GM12878 (cell line): Measurements from ENCODE around the gene GGA2. TPM values are rescaled to one million over a fixed set of nuclear protein-coding genes. Genes with fewer than 3 reads are reported as not detected.
"Not testable (repeated sequence)": the region's sequence is repeated elsewhere in the genome, so short reads cannot be mapped to it uniquely, and the experiment has no call there.

ENCODE experiments used
- ATAC-seq: fragments of 200-7000 bp; cut with Tn5 transposase; 3 replicates; pipeline ENCODE4 v1.9.1; 2020; ENCODE audit warnings: mild to moderate bottlenecking, moderate library complexity
- BruUV-seq: library from RNA; stranded (reverse); fragments of 400-500 nt; replicated peaks from 2 replicates; lab custom pipeline; 2021; lab: Mats Ljungman, UMichigan
- CTCF ChIA-PET: fragments of 300-600 bp; sonication (Branson Sonifier 250); formaldehyde crosslinking; extraction: SDS; loops from one replicate; lab custom pipeline; 2021; ENCODE audit warnings: inconsistent platforms; lab: Yijun Ruan, JAX
- POLR2A ChIA-PET: fragments of 350-600 bp; formaldehyde crosslinking; extraction: SDS; loops from one replicate; lab custom pipeline; 2021; ENCODE audit warnings: inconsistent platforms; lab: Charles Lee
- RAD21 ChIA-PET: fragments of 300-600 bp; sonication (Branson Sonifier 250); formaldehyde crosslinking; loops from one replicate; lab custom pipeline; 2023; ENCODE audit warnings: antibody characterized with exemption; ENCODE audit not compliant: unreplicated experiment; lab: Charles Lee
- SMC1A ChIA-PET: fragments of 300-600 bp; sonication (Branson Sonifier 250); formaldehyde crosslinking; loops from one replicate; lab custom pipeline; 2023; ENCODE audit not compliant: unreplicated experiment, uncharacterized antibody; lab: Charles Lee
- DNase-seq: peaks from one replicate; pipeline ENCODE4 v3.0.0-alpha.2; 2011; ENCODE audit warnings: low read depth, low spot score
- FAIRE-seq: peaks from 3 replicates; lab custom pipeline; 2011; peaks lifted over from hg19 to GRCh38; lab: Jason Lieb, UNC
- H2AFZ ChIP-seq: 2 replicates; pipeline ENCODE4 v1.6.0; 2011; ENCODE audit warnings: low read depth, low read length, control low read depth; ENCODE audit not compliant: control insufficient read depth
- H3K27ac ChIP-seq: 2 replicates; pipeline ENCODE4 v1.5.1; 2011; ENCODE audit warnings: control low read depth; ENCODE audit not compliant: control insufficient read depth, insufficient read depth
- H3K27me3 ChIP-seq, 2 experiments: replicated peaks in 1 of 2; 2 replicates each; pipeline versions ENCODE4 v1.6.0 to v1.6.1; 2011; ENCODE audit warnings: low read length in 1 of 2; ENCODE audit not compliant: control insufficient read depth in 2 of 2, insufficient read depth in 2 of 2
- H3K36me3 ChIP-seq, 2 experiments: 2 replicates each; pipeline ENCODE4 v1.5.1; 2011; ENCODE audit warnings: low read length in 1 of 2; ENCODE audit not compliant: control insufficient read depth in 2 of 2, insufficient read depth in 2 of 2
- H3K4me1 ChIP-seq: 2 replicates; pipeline ENCODE4 v1.6.1; 2011; ENCODE audit warnings: mild to moderate bottlenecking, low read length, moderate library complexity, mixed read lengths; ENCODE audit not compliant: control insufficient read depth, insufficient read depth
- H3K4me2 ChIP-seq: 2 replicates; pipeline ENCODE4 v1.6.0; 2011; ENCODE audit warnings: control low read depth; ENCODE audit not compliant: control insufficient read depth, insufficient read depth
- H3K4me3 ChIP-seq: fragments of 200-600 bp; sonication (generic); 2 replicates; pipeline ENCODE4 v1.5.1; 2016
- H3K79me2 ChIP-seq: 2 replicates; pipeline ENCODE4 v1.6.0; 2011; ENCODE audit warnings: low read length; ENCODE audit not compliant: control insufficient read depth, insufficient read depth
- H3K9ac ChIP-seq: 2 replicates; pipeline ENCODE4 v1.8.0; 2011; ENCODE audit warnings: low read length, control low read depth, mixed read lengths; ENCODE audit not compliant: control insufficient read depth, insufficient read depth
- H3K9me3 ChIP-seq: replicated peaks from 3 replicates; pipeline ENCODE4 v1.5.1; 2011; ENCODE audit warnings: mild to moderate bottlenecking, low read length; ENCODE audit not compliant: control insufficient read depth, insufficient read depth
- H4K20me1 ChIP-seq: 2 replicates; pipeline ENCODE4 v1.6.0; 2011; ENCODE audit not compliant: control insufficient read depth, insufficient read depth
- CHD1 ChIP-seq: IDR thresholded peaks from 2 replicates; pipeline ENCODE4 v1.6.1; 2012; ENCODE audit warnings: low read depth, low read length, improper control_type of control experiment
- CUX1 ChIP-seq: IDR thresholded peaks from 2 replicates; pipeline ENCODE4 v1.6.1; 2012; ENCODE audit warnings: improper control_type of control experiment, low read depth, low read length; ENCODE audit not compliant: insufficient replicate concordance
- SUPT20H ChIP-seq: IDR thresholded peaks from 2 replicates; pipeline ENCODE4 v1.6.1; 2011; ENCODE audit warnings: low read depth, mild to moderate bottlenecking, low read length, moderate library complexity, borderline replicate concordance; ENCODE audit not compliant: control insufficient read depth
- TARDBP ChIP-seq: IDR thresholded peaks from 2 replicates; pipeline ENCODE4 v1.6.1; 2016; ENCODE audit warnings: borderline replicate concordance
- ZBED1 ChIP-seq: IDR thresholded peaks from 2 replicates; pipeline ENCODE4 v1.6.1; 2016; ENCODE audit warnings: borderline replicate concordance
- ZZZ3 ChIP-seq: IDR thresholded peaks from 2 replicates; pipeline ENCODE4 v1.6.1; 2011; ENCODE audit warnings: low read depth; ENCODE audit not compliant: control insufficient read depth, insufficient read length
- WGBS: methylation state at CpG from one replicate; pipeline ENCODE4 v1.1.6; 2016; ENCODE audit warnings: low lambda C conversion rate; ENCODE audit not compliant: insufficient replicate concordance, insufficient coverage; ENCODE audit errors: missing lambda C conversion rate; 5-methylcytosine and 5-hydroxymethylcytosine counted together
- in situ Hi-C: fragments of 300-500 bp; cut with MboI; formaldehyde crosslinking; loops from 9 replicates; pipeline ENCODE4 v1.14.3; 2018; ENCODE audit warnings: mixed read lengths
- intact Hi-C: fragments of 100-400 bp; cut with micrococcal nuclease; formaldehyde crosslinking; loops from one replicate; pipeline ENCODE4 v1.14.2; 2022; ENCODE audit not compliant: unreplicated experiment
- polyA plus RNA-seq, 11 experiments: library from polyadenylated mRNA; depleted of rRNA in 4 of 11; unstranded in 6 of 11; stranded (reverse) in 5 of 11; fragments of >200 nt; fragmentation: Nextera tagmentation in 4 of 11; fragmentation: Illumina TruSeq in 1 of 11; extraction: Ambion mirVana in 4 of 11; extraction: Trizol in 1 of 11; gene quantifications; 1 replicate in 1 of 11; 2 replicates in 10 of 11; pipeline versions ENCODE4 v1.2.1 to v1.2.3, GENCODE V29; 2011 to 2016; ENCODE audit warnings: inconsistent platforms in 2 of 11, missing spikeins in 2 of 11, low read depth in 1 of 11
- total RNA-seq, 4 experiments: library from RNA; depleted of rRNA in 3 of 4; stranded (reverse); fragments of >200 nt in 3 of 4; fragmentation: Illumina TruSeq in 1 of 4; extraction: Trizol in 1 of 4; gene quantifications; 2 replicates each; pipeline versions ENCODE4 v1.2.1 to v1.2.3, GENCODE V29; 2013 to 2021
- TF ChIP-seq, protein P1 (sequence below): IDR thresholded peaks from 2 replicates; pipeline ENCODE4 v1.6.1; 2011; ENCODE audit warnings: low read depth, mild to moderate bottlenecking, low read length, moderate library complexity, borderline replicate concordance; ENCODE audit errors: extremely low read depth

Gene GGA2
- total and polyA plus RNA-seq, 10 of the 15 experiments (the other 5 are each of a cell fraction or from before 2014, with no cell fraction given): 14.1 to 153 (median 86.6) TPM

DNA sequence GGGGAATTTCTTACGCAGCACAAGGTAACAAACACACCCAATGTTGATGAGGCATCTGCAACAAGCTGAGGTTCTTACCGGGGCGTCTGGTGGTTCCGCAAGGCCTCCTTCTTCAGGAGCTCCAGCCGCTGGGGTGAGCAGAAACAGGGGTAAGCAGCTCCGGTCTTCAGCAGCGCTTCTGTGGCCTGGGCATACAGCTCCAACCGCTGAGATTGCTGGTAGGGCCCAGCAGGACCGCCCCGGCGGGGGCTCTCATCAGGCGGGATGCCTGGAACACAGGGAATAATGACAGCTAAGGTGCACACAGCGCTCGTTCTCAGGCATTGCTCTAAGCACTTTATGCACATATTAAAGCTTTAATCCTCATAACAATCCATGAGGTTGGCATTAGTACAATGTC lies 34.1 kb upstream of the GGA2 start (continued):
- TF ChIP-seq ZBED1 (no peak), SUPT20H (no peak)

DNA sequence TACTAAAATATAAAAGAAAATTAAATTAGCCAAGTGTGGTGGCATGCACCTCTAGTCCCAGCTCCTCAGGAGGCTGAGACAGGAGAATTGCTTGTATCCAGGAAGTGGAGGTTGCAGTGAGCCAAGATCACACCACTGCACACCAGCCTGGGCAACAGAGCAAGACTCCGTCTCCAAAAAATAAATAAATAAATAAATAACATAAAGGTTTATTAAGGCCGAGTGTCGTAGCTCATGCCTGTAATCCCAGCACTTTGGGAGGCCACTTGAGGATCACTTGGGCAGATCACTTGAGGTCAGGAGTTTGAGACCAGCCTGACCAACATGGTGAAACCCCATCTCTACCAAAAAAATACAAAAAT lies 30.5 kb upstream of the GGA2 start:
- H4K20me1 ChIP-seq, H3K9me3 ChIP-seq, H3K27me3 ChIP-seq, ATAC-seq, DNase-seq, H3K9ac ChIP-seq, RAD21 ChIA-PET, H3K79me2 ChIP-seq, FAIRE-seq, H3K27ac ChIP-seq, H3K4me3 ChIP-seq, intact Hi-C loops, H3K4me2 ChIP-seq, BruUV-seq, in situ Hi-C loops, H2AFZ ChIP-seq, H3K4me1 ChIP-seq: not testable (repeated sequence)
- ChIA-PET SMC1A (interaction anchor here (1.5 kb wide), 1 partner anchor 34 kb away, joined by 4 read pairs; no protein-coding TSS in a partner anchor), CTCF (interaction anchor here (1.2 kb wide), 1 partner anchor 18 kb away, joined by 3 read pairs; no protein-coding TSS in a partner anchor), POLR2A (interaction anchor here (0.7 kb wide), 1 partner anchor 17 kb away, joined by 3 read pairs; no protein-coding TSS in a partner anchor)
- WGBS: 96% methylated on average over 3 of the region's 3 CpGs
- H3K36me3 ChIP-seq: peaks cover 8 to 31% of the 10 kb centered on the region in 2 experiments

DNA sequence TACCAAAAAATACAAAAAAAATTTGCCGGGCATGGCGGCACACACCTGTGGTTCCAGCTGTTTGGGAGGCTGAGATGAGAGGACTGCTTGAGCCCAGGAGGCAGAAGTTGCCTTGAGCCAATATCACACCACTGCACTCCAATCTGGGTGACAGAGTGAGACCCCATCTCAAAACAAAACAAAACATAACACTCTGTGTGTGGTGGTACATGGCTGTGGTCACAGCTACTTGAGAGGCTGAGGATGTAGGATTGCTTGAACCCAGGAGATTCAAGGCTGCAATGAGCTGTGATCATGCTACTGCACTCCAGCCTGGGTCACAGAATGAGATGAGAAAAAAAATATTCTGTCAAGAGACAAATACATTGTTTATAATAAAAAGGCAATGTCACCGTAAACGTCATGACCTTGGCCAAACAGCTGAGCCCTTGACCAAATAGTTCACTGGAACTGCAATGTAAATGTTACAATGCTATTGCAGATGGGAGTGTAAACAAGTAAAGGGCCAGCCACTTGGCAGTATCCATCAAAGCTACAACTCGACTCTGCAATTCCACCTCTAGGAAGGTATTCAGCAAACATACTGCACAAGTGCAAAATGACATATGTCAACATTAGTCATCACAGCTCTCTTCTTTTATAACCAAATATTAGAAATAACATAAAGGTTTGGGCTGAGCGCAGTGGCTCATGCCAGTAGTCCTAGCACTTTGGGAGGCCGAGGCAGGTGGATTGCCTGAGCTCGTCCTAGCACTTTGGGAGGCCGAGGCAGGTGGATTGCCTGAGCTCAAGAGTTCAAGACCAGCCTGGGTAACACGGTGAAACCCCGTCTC lies 29.9 kb upstream of the GGA2 start:
- ATAC-seq (no peak), FAIRE-seq (no peak), DNase-seq (no peak)
- Histone ChIP-seq H3K79me2 (no peaks in the 10 kb centered on the region), H2AFZ (no peak overlapping the region), H4K20me1 (no peaks in the 10 kb centered on the region), H3K27ac (no peak overlapping the region), H3K4me2 (no peak overlapping the region), H3K4me3 (no peak overlapping the region), H3K36me3 (peaks cover 13 to 30% of the 10 kb centered on the region in 2 experiments), H3K27me3 (no peaks in the 10 kb centered on the region), H3K9ac (no peak overlapping the region), H3K9me3 (no peaks in the 10 kb centered on the region), H3K4me1 (no peaks in the 10 kb centered on the region)
- WGBS: 91% methylated on average over 11 of the region's 11 CpGs
- intact Hi-C loops (no loop called here), in situ Hi-C loops (no loop called here)
- ChIA-PET RAD21 (no interaction called here), SMC1A (interaction anchor here (1.5 kb wide), 1 partner anchor 34 kb away, joined by 4 read pairs; no protein-coding TSS in a partner anchor), POLR2A (interaction anchor here (0.7 kb wide), 2 partner anchors 16 to 26 kb away, joined by 3 read pairs; no protein-coding TSS in a partner anchor), CTCF (interaction anchor here (1.2 to 2.5 kb wide), 3 partner anchors 16 to 56 kb away, joined by 3 to 6 read pairs (median 4); partner anchors contain the start of gene NDUFAB1)
- BruUV-seq: no TSS peak
- TF ChIP-seq CHD1 (no peak), CUX1 (no peak), ZZZ3 (no peak), TARDBP (no peak)
- TF ChIP-seq, protein P1, sequence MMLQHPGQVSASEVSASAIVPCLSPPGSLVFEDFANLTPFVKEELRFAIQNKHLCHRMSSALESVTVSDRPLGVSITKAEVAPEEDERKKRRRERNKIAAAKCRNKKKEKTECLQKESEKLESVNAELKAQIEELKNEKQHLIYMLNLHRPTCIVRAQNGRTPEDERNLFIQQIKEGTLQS: no peak
